ENCODE results near the gene USP25. TPM values are rescaled to one million over a fixed set of nuclear protein-coding genes. Genes with fewer than 3 reads are reported as not detected.

Gene USP25
- total and polyA plus RNA-seq, 2 donors (not counting 1 experiment from before 2014, with no cell fraction given), result 40.6 to 65.7 TPM

- peaks cover 11% of the 10 kb centered on the region for H3K79me2 ChIP-seq (ENCODE audit: control insufficient read depth, insufficient read depth, low read length)
- TF ChIP-seq EZH2 (IDR thresholded peaks at IDR 0.05; ENCODE audit: low read length, missing control alignments), result no peak
- TF ChIP-seq CTCF (conservative IDR thresholded peaks at IDR 0.05 in 1 of 2, IDR thresholded peaks at IDR 0.05 in 1 of 2; ENCODE audit: low read depth in 1 of 2, low read length in 2 of 2), result no peak
- H3K9me3 ChIP-seq (ENCODE audit: control insufficient read depth, insufficient read depth, low read depth, low read length), result no peaks in the 10 kb centered on the region
- no peak overlapping the region for H3K27ac ChIP-seq (ENCODE audit: insufficient read depth, low read length)
- H3K4me1 ChIP-seq (ENCODE audit: control insufficient read depth, extremely low read depth, insufficient read depth, low read length), result no peaks in the 10 kb centered on the region
- H3K4me3 ChIP-seq (replicated peaks in 1 of 4; ENCODE audit: control extremely low read depth in 1 of 4, insufficient read depth in 1 of 4, low read depth in 3 of 4, low read length in 4 of 4), result no peak overlapping the region
- H2AFZ ChIP-seq (ENCODE audit: low read length), result no peak overlapping the region
- H3K4me2 ChIP-seq (ENCODE audit: extremely low read depth, insufficient read depth, low read length), result no peak overlapping the region
- H3K27me3 ChIP-seq (ENCODE audit: control insufficient read depth, insufficient read depth, low read length), result no peaks in the 10 kb centered on the region
- no peak for DNase-seq (ENCODE audit: low read depth in 2 of 2)
- no peak overlapping the region for H3K9ac ChIP-seq (ENCODE audit: insufficient read depth, low read length)
- no peaks in the 10 kb centered on the region for H3K36me3 ChIP-seq (ENCODE audit: control insufficient read depth, insufficient read depth, low read length)
- no peaks in the 10 kb centered on the region for H4K20me1 ChIP-seq (ENCODE audit: control insufficient read depth, extremely low read depth, insufficient read depth, low read length)
Measured at GRCh38 chr21:15764878-15765277, 35.1 kb downstream of the USP25 start.

- no peak for DNase-seq (ENCODE audit: low read depth in 2 of 2)
- H2AFZ ChIP-seq (ENCODE audit: low read length), result no peak overlapping the region
- H3K4me3 ChIP-seq (replicated peaks in 1 of 4; ENCODE audit: control extremely low read depth in 1 of 4, insufficient read depth in 1 of 4, low read depth in 3 of 4, low read length in 4 of 4), result no peak overlapping the region
- no peak overlapping the region for H3K4me2 ChIP-seq (ENCODE audit: extremely low read depth, insufficient read depth, low read length)
- no peaks in the 10 kb centered on the region for H4K20me1 ChIP-seq (ENCODE audit: control insufficient read depth, extremely low read depth, insufficient read depth, low read length)
- H3K27ac ChIP-seq (ENCODE audit: insufficient read depth, low read length), result no peak overlapping the region
- H3K27me3 ChIP-seq (ENCODE audit: control insufficient read depth, insufficient read depth, low read length), result no peaks in the 10 kb centered on the region
- no peaks in the 10 kb centered on the region for H3K9me3 ChIP-seq (ENCODE audit: control insufficient read depth, insufficient read depth, low read depth, low read length)
- H3K4me1 ChIP-seq (ENCODE audit: control insufficient read depth, extremely low read depth, insufficient read depth, low read length), result no peaks in the 10 kb centered on the region
- TF ChIP-seq EZH2 (IDR thresholded peaks at IDR 0.05; ENCODE audit: low read length, missing control alignments), result no peak
- no peak for TF ChIP-seq CTCF (conservative IDR thresholded peaks at IDR 0.05 in 1 of 2, IDR thresholded peaks at IDR 0.05 in 1 of 2; ENCODE audit: low read depth in 1 of 2, low read length in 2 of 2)
- H3K9ac ChIP-seq (ENCODE audit: insufficient read depth, low read length), result no peak overlapping the region
- peaks cover 4% of the 10 kb centered on the region for H3K79me2 ChIP-seq (ENCODE audit: control insufficient read depth, insufficient read depth, low read length)
- H3K36me3 ChIP-seq (ENCODE audit: control insufficient read depth, insufficient read depth, low read length), result no peaks in the 10 kb centered on the region
Measured at GRCh38 chr21:15766952-15767603, 37.3 kb downstream of the USP25 start.

GRCh38 chr21:15768045-15768601 lies 38.3 kb downstream of the USP25 start:
- H3K9ac ChIP-seq (ENCODE audit: insufficient read depth, low read length), result no peak overlapping the region
- H3K36me3 ChIP-seq (ENCODE audit: control insufficient read depth, insufficient read depth, low read length), result no peaks in the 10 kb centered on the region
- no peak overlapping the region for H3K27ac ChIP-seq (ENCODE audit: insufficient read depth, low read length)
- peak in 1 of 2 donors; percentile 20 for DNase-seq (ENCODE audit: low read depth in 2 of 2)
- no peak for TF ChIP-seq EZH2 (IDR thresholded peaks at IDR 0.05; ENCODE audit: low read length, missing control alignments)
- TF ChIP-seq CTCF (conservative IDR thresholded peaks at IDR 0.05 in 1 of 2, IDR thresholded peaks at IDR 0.05 in 1 of 2; ENCODE audit: low read depth in 1 of 2, low read length in 2 of 2), result no peak
- no peak overlapping the region for H3K4me2 ChIP-seq (ENCODE audit: extremely low read depth, insufficient read depth, low read length)
- no peaks in the 10 kb centered on the region for H3K4me1 ChIP-seq (ENCODE audit: control insufficient read depth, extremely low read depth, insufficient read depth, low read length)
- H4K20me1 ChIP-seq (ENCODE audit: control insufficient read depth, extremely low read depth, insufficient read depth, low read length), result no peaks in the 10 kb centered on the region
- no peak overlapping the region for H3K4me3 ChIP-seq (replicated peaks in 1 of 4; ENCODE audit: control extremely low read depth in 1 of 4, insufficient read depth in 1 of 4, low read depth in 3 of 4, low read length in 4 of 4)
- H3K9me3 ChIP-seq (ENCODE audit: control insufficient read depth, insufficient read depth, low read depth, low read length), result no peaks in the 10 kb centered on the region
- no peaks in the 10 kb centered on the region for H3K27me3 ChIP-seq (ENCODE audit: control insufficient read depth, insufficient read depth, low read length)
- no peak overlapping the region for H2AFZ ChIP-seq (ENCODE audit: low read length)
- H3K79me2 ChIP-seq (ENCODE audit: control insufficient read depth, insufficient read depth, low read length), result peaks cover 8% of the 10 kb centered on the region
